ENCODE data around the gene PCGF3. TPM values are rescaled to one million over a fixed set of nuclear protein-coding genes. Genes with fewer than 3 reads are reported as not detected.
"Not testable (repeated sequence)": the region's sequence is repeated elsewhere in the genome, so short reads cannot be mapped to it uniquely, and the experiment has no call there.

PCGF3 gene
- total and polyA plus RNA-seq, 3 experiments from 2014 or later: 4.8 to 26.1 (median 24.7) TPM

- H3K36me3 ChIP-seq (ENCODE audit: insufficient read depth, low read length): peaks cover 23% of the 10 kb centered on the region
- no peak overlapping the region for H3K4me3 Mint-ChIP-seq
- H3K9me3 Mint-ChIP-seq: no peaks in the 10 kb centered on the region
- no peaks in the 10 kb centered on the region for H3K4me1 ChIP-seq (ENCODE audit: insufficient read depth, low read length)
- DNase-seq: no peak
- ChIA-PET POLR2A (interaction anchor here (0.7 kb wide), 1 partner anchor 219 kb away, joined by 3 read pairs; no protein-coding TSS in a partner anchor), CTCF (interaction anchor here (1.2 kb wide), 1 partner anchor 26 kb away, joined by 3 read pairs; no protein-coding TSS in a partner anchor)
- no peaks in the 10 kb centered on the region for H3K9me3 ChIP-seq (ENCODE audit: low read length)
- peaks cover 3 to 73% (median 12%) of the 10 kb centered on the region in 3 donors for H3K36me3 Mint-ChIP-seq
- H3K27me3 ChIP-seq (ENCODE audit: insufficient read depth, low read length, poor library complexity, severe bottlenecking): no peaks in the 10 kb centered on the region
- H3K27me3 Mint-ChIP-seq: no peaks in the 10 kb centered on the region
- peaks cover 24 to 54% (median 28%) of the 10 kb centered on the region in 3 donors for H3K4me1 Mint-ChIP-seq
- no peak overlapping the region for H3K27ac ChIP-seq (ENCODE audit: low read depth, low read length)
- no peak overlapping the region for H3K4me3 ChIP-seq (ENCODE audit: low read length)
- no peak overlapping the region for H3K27ac Mint-ChIP-seq
Observed at GRCh38 chr4:768995-769394, 63.4 kb downstream of the PCGF3 start.

GRCh38 chr4:769511-769910 is 63.9 kb downstream of the PCGF3 start:
- no peaks in the 10 kb centered on the region for H3K9me3 Mint-ChIP-seq
- no peak overlapping the region for H3K4me3 Mint-ChIP-seq
- ChIA-PET POLR2A (no interaction called here), CTCF (interaction anchor here (1.2 kb wide), 1 partner anchor 27 kb away, joined by 3 read pairs; no protein-coding TSS in a partner anchor)
- Histone ChIP-seq H3K4me3 (ENCODE audit: low read length) (no peak overlapping the region), H3K27ac (ENCODE audit: low read depth, low read length) (no peak overlapping the region), H3K9me3 (ENCODE audit: low read length) (no peaks in the 10 kb centered on the region), H3K27me3 (ENCODE audit: insufficient read depth, low read length, poor library complexity, severe bottlenecking) (no peaks in the 10 kb centered on the region), H3K4me1 (ENCODE audit: insufficient read depth, low read length) (peaks cover 4% of the 10 kb centered on the region), H3K36me3 (ENCODE audit: insufficient read depth, low read length) (peaks cover 23% of the 10 kb centered on the region)
- H3K4me1 Mint-ChIP-seq: peaks cover 28 to 55% (median 33%) of the 10 kb centered on the region in 3 donors
- H3K36me3 Mint-ChIP-seq: peaks cover 5 to 75% (median 15%) of the 10 kb centered on the region in 3 donors
- H3K27ac Mint-ChIP-seq: no peak overlapping the region
- DNase-seq: no peak
- no peaks in the 10 kb centered on the region for H3K27me3 Mint-ChIP-seq

- Histone ChIP-seq H3K9me3 (ENCODE audit: low read length) (no peaks in the 10 kb centered on the region), H3K4me1 (ENCODE audit: insufficient read depth, low read length) (peaks cover 9% of the 10 kb centered on the region), H3K27me3 (ENCODE audit: insufficient read depth, low read length, poor library complexity, severe bottlenecking) (no peaks in the 10 kb centered on the region), H3K36me3 (ENCODE audit: insufficient read depth, low read length) (peaks cover 23% of the 10 kb centered on the region), H3K27ac (ENCODE audit: low read depth, low read length) (no peak overlapping the region), H3K4me3 (ENCODE audit: low read length) (no peak overlapping the region)
- POLR2A ChIA-PET: no interaction called here
- Mint-ChIP-seq H3K36me3 (peaks cover 9 to 75% (median 20%) of the 10 kb centered on the region in 3 donors), H3K27ac (peak overlapping the region in 2 of 8 donors; percentile 56 to 86), H3K4me3 (no peak overlapping the region), H3K27me3 (no peaks in the 10 kb centered on the region), H3K4me1 (peaks cover 28 to 55% (median 38%) of the 10 kb centered on the region in 3 donors), H3K9me3 (no peaks in the 10 kb centered on the region)
- CTCF ChIA-PET: interaction anchor here (1.2 kb wide), 1 partner anchor 27 kb away, joined by 3 read pairs; no protein-coding TSS in a partner anchor
- DNase-seq: no peak
Observed at GRCh38 chr4:770022-770421, 64.4 kb downstream of the PCGF3 start.

GRCh38 chr4:771464-771863 is 65.8 kb downstream of the PCGF3 start:
- Mint-ChIP-seq H3K27ac (peak overlapping the region in 3 of 8 donors; percentile 12 to 58 (median 56)), H3K4me3 (no peak overlapping the region), H3K36me3 (peaks cover 10 to 73% (median 22%) of the 10 kb centered on the region in 3 donors), H3K4me1 (peaks cover 36 to 64% (median 49%) of the 10 kb centered on the region in 3 donors), H3K27me3 (no peaks in the 10 kb centered on the region), H3K9me3 (no peaks in the 10 kb centered on the region)
- POLR2A ChIA-PET: interaction anchor here (0.7 kb wide), 1 partner anchor 177 kb away, joined by 10 read pairs; no protein-coding TSS in a partner anchor
- Histone ChIP-seq H3K36me3 (ENCODE audit: insufficient read depth, low read length) (peaks cover 32% of the 10 kb centered on the region), H3K4me3 (ENCODE audit: low read length) (no peak overlapping the region), H3K27ac (ENCODE audit: low read depth, low read length) (no peak overlapping the region), H3K9me3 (ENCODE audit: low read length) (no peaks in the 10 kb centered on the region), H3K27me3 (ENCODE audit: insufficient read depth, low read length, poor library complexity, severe bottlenecking) (no peaks in the 10 kb centered on the region), H3K4me1 (ENCODE audit: insufficient read depth, low read length) (peaks cover 21% of the 10 kb centered on the region)
- CTCF ChIA-PET: no interaction called here
- no peak for DNase-seq

- Mint-ChIP-seq H3K36me3 (peaks cover 10 to 72% (median 26%) of the 10 kb centered on the region in 3 donors), H3K4me1 (peaks cover 39 to 70% (median 55%) of the 10 kb centered on the region in 3 donors), H3K9me3 (no peaks in the 10 kb centered on the region), H3K4me3 (no peak overlapping the region), H3K27me3 (no peaks in the 10 kb centered on the region), H3K27ac (peak overlapping the region in 2 of 8 donors; percentile 12 to 42)
- no peak overlapping the region for H3K27ac ChIP-seq (ENCODE audit: low read depth, low read length)
- ChIA-PET CTCF (no interaction called here), POLR2A (no interaction called here)
- H3K36me3 ChIP-seq (ENCODE audit: insufficient read depth, low read length): peaks cover 27% of the 10 kb centered on the region
- DNase-seq: no peak
- no peak overlapping the region for H3K4me3 ChIP-seq (ENCODE audit: low read length)
- no peaks in the 10 kb centered on the region for H3K9me3 ChIP-seq (ENCODE audit: low read length)
- peaks cover 21% of the 10 kb centered on the region for H3K4me1 ChIP-seq (ENCODE audit: insufficient read depth, low read length)
- no peaks in the 10 kb centered on the region for H3K27me3 ChIP-seq (ENCODE audit: insufficient read depth, low read length, poor library complexity, severe bottlenecking)
Observed at GRCh38 chr4:772118-772517, 66.5 kb downstream of the PCGF3 start.

GRCh38 chr4:772776-773175 is 67.1 kb downstream of the PCGF3 start:
- peaks cover 27% of the 10 kb centered on the region for H3K36me3 ChIP-seq (ENCODE audit: insufficient read depth, low read length)
- no peaks in the 10 kb centered on the region for H3K27me3 ChIP-seq (ENCODE audit: insufficient read depth, low read length, poor library complexity, severe bottlenecking)
- H3K9me3 ChIP-seq (ENCODE audit: low read length): no peaks in the 10 kb centered on the region
- H3K9me3 Mint-ChIP-seq: no peaks in the 10 kb centered on the region
- peaks cover 14 to 72% (median 24%) of the 10 kb centered on the region in 3 donors for H3K36me3 Mint-ChIP-seq
- H3K27me3 Mint-ChIP-seq: no peaks in the 10 kb centered on the region
- ChIA-PET POLR2A (no interaction called here), CTCF (interaction anchor here (1.1 kb wide), 1 partner anchor 214 kb away, joined by 3 read pairs; the partner anchor contains the start of gene IDUA)
- H3K27ac ChIP-seq (ENCODE audit: low read depth, low read length): no peak overlapping the region
- DNase-seq: no peak
- H3K4me1 Mint-ChIP-seq: peaks cover 41 to 70% (median 61%) of the 10 kb centered on the region in 3 donors
- H3K4me1 ChIP-seq (ENCODE audit: insufficient read depth, low read length): peaks cover 21% of the 10 kb centered on the region
- peak overlapping the region in 1 of 7 donors; percentile 23 for H3K4me3 Mint-ChIP-seq
- peak overlapping the region in 1 of 8 donors; percentile 38 for H3K27ac Mint-ChIP-seq
- H3K4me3 ChIP-seq (ENCODE audit: low read length): no peak overlapping the region

- Mint-ChIP-seq H3K27me3 (no peaks in the 10 kb centered on the region), H3K4me3 (no peak overlapping the region), H3K4me1 (peaks cover 45 to 72% (median 65%) of the 10 kb centered on the region in 3 donors), H3K36me3 (peaks cover 17 to 72% (median 24%) of the 10 kb centered on the region in 3 donors), H3K27ac (peak overlapping the region in 1 of 8 donors; percentile 57), H3K9me3 (no peaks in the 10 kb centered on the region)
- H3K27me3 ChIP-seq (ENCODE audit: insufficient read depth, low read length, poor library complexity, severe bottlenecking): no peaks in the 10 kb centered on the region
- POLR2A ChIA-PET: no interaction called here
- CTCF ChIA-PET: interaction anchor here (1.1 kb wide), 1 partner anchor 214 kb away, joined by 3 read pairs; the partner anchor contains the start of gene IDUA
- H3K4me1 ChIP-seq (ENCODE audit: insufficient read depth, low read length): peaks cover 21% of the 10 kb centered on the region
- H3K4me3 ChIP-seq (ENCODE audit: low read length): no peak overlapping the region
- DNase-seq: no peak
- H3K9me3 ChIP-seq (ENCODE audit: low read length): no peaks in the 10 kb centered on the region
- H3K27ac ChIP-seq (ENCODE audit: low read depth, low read length): no peak overlapping the region
- H3K36me3 ChIP-seq (ENCODE audit: insufficient read depth, low read length): peaks cover 27% of the 10 kb centered on the region
Observed at GRCh38 chr4:773214-773613, 67.6 kb downstream of the PCGF3 start.

- H3K36me3 Mint-ChIP-seq: peaks cover 20 to 72% (median 23%) of the 10 kb centered on the region in 3 donors
Observed at GRCh38 chr4:774419-775092, 68.9 kb downstream of the PCGF3 start.

More at GRCh38 chr4:774419-775092, 68.9 kb downstream of the PCGF3 start:
- Histone ChIP-seq H3K36me3 (ENCODE audit: insufficient read depth, low read length) (peaks cover 31% of the 10 kb centered on the region), H3K4me1 (ENCODE audit: insufficient read depth, low read length) (peaks cover 30% of the 10 kb centered on the region)
- Mint-ChIP-seq H3K4me1 (peaks cover 47 to 80% (median 67%) of the 10 kb centered on the region in 3 donors), H3K27ac (peak overlapping the region in 7 of 8 donors; percentile 39 to 92 (median 74)), H3K4me3 (peak overlapping the region; percentile 33 to 83 (median 60))
- H3K9me3 ChIP-seq (ENCODE audit: low read length); H3K27me3 Mint-ChIP-seq; H3K27me3 ChIP-seq (ENCODE audit: insufficient read depth, low read length, poor library complexity, severe bottlenecking); POLR2A ChIA-PET; H3K4me3 ChIP-seq (ENCODE audit: low read length); DNase-seq; H3K27ac ChIP-seq (ENCODE audit: low read depth, low read length); H3K9me3 Mint-ChIP-seq: not testable (repeated sequence)
- CTCF ChIA-PET: interaction anchor here (1.3 to 1.6 kb wide), 2 partner anchors 12 to 32 kb away, joined by 4 to 6 read pairs; no protein-coding TSS in a partner anchor

Measured in CD8-positive, alpha-beta memory T cell (primary cell).